HUES48 (cell line): ENCODE data around the gene CYB561D1.

Experiments used
- H3K27ac ChIP-seq: one replicate; pipeline ENCODE4 v1.7.0; 2013; ENCODE audit warnings: low read depth, low read length, inconsistent platforms
- H3K27me3 ChIP-seq: 2 replicates; pipeline ENCODE4 v1.6.1; 2013; ENCODE audit warnings: mild to moderate bottlenecking, low read length; ENCODE audit not compliant: control insufficient read depth, insufficient read depth
- H3K36me3 ChIP-seq: 2 replicates; pipeline ENCODE4 v1.6.1; 2013; ENCODE audit warnings: low read length; ENCODE audit not compliant: control insufficient read depth, insufficient read depth
- H3K4me1 ChIP-seq: 2 replicates; pipeline ENCODE4 v1.6.1; 2013; ENCODE audit warnings: mild to moderate bottlenecking, low read length; ENCODE audit not compliant: control insufficient read depth, insufficient read depth
- H3K4me3 ChIP-seq: 2 replicates; pipeline ENCODE4 v1.5.1; 2013; ENCODE audit warnings: mild to moderate bottlenecking, low read depth, low read length
- H3K9ac ChIP-seq: 2 replicates; pipeline ENCODE4 v1.6.1; 2013; ENCODE audit warnings: mild to moderate bottlenecking, low read depth, low read length, moderate library complexity
- H3K9me3 ChIP-seq: 2 replicates; pipeline ENCODE4 v1.6.1; 2013; ENCODE audit warnings: low read length; ENCODE audit not compliant: control insufficient read depth, insufficient read depth

CYB561D1 gene

DNA sequence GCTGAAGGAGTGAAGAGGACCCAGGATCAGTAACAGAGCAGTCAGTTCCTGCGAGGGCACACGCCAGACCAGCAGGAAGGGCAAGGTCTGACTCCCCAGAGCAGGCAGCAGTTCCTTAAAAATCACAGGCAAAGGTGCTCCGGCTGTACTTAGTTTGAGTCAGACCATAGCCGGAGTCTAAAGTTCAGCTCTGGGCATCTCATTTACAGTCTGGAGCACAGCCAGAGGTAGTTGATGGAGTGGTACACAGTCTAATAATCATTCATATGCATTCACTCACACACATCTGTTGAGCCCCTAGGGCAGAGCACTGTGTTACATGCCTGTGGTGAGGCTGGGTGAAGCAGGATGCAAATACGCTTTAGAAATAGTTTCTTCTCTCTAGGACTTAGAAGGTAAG lies 23.0 kb downstream of the CYB561D1 start:
- Histone ChIP-seq H3K27me3 (no peaks in the 10 kb centered on the region), H3K27ac (no peak overlapping the region), H3K36me3 (no peaks in the 10 kb centered on the region), H3K9ac (no peak overlapping the region), H3K4me1 (no peaks in the 10 kb centered on the region), H3K4me3 (no peak overlapping the region), H3K9me3 (no peaks in the 10 kb centered on the region)

DNA sequence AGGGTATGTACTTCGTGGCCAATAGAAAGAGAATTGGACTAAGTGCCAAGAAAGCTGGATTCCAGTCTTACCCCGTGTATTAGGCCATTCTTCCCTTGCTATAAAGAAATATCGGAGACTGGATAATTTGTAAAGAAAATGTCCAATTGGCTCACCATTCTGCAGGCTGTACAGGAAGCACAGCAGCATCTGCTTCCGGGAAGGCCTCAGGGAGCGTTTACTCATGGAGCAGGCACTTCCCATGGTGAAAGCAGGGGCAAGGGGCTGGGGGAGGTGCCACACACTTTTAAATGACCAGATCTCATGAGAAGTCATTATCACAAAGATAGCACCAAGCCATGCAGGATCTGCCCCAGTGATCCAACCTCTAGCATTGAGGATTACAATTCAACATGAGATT lies 23.4 kb downstream of the CYB561D1 start:
- Histone ChIP-seq H3K4me1 (no peaks in the 10 kb centered on the region), H3K27me3 (no peaks in the 10 kb centered on the region), H3K4me3 (no peak overlapping the region), H3K27ac (no peak overlapping the region), H3K36me3 (no peaks in the 10 kb centered on the region), H3K9ac (no peak overlapping the region), H3K9me3 (no peaks in the 10 kb centered on the region)

DNA sequence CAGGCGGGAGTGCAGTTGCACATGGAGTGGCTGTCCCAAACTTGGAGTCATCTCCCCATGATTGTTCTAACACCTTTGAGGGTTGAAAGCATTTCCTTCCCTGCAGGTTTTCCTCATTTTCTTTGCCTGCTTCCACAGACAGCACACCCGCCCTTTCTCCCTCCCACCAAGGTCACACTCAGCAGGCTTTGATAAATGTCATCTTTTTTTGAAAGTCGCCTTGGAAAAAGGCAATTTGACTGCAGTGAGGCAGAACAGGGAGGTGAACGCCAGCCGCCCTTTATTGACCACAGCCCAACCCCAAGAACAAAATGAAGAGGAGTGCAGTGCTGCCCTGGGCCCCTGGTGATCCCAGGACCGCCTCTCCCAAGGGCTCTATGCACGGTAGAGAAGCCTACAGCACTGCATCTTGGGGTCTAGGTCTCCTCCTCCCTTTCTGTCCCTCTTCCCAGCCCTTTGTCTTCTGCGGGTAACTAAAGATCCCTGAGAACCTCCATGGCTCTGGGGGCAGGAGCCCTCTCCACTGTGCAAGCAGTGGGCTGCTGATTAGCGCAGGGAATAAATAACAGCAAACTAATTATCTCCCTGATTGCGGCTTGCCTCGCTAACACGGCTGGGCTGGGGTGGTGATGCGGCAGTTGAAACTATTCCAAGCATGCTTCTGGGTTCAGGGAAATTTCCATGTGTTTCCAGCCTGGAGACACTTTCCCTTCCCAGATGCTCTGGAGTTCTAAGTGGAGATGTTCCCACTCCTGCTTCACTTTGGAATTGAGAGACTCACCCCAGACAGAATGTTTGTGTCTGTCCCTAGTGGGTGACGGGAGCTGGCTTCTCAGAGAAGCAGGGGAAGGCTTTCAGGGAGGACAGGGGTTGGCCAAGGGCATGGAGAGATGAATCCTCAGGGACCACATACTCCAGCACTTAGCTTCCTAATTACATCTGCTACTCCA lies 27.4 kb downstream of the CYB561D1 start:
- no peak overlapping the region for H3K9ac ChIP-seq

DNA sequence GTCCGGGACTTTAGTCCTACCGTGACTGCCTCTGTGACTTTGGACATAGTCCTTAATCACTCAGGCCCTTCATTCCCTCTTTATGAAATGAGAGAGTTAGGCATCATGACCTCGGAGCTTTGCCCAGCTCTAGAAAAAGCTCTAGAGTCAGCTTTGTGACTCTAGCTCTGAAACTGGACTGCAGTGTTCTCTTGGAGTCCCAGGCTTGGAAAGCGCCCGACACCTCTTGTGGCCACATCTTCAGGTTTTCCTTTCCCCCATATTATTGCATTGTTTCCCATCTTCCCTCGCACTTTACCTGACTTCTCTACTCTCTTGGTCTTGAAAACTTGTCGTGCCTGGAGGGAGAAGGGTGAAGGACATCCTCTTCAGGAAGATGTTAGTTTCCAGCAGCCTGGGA lies 28.1 kb downstream of the CYB561D1 start:
- Histone ChIP-seq H3K27me3 (no peaks in the 10 kb centered on the region), H3K36me3 (no peaks in the 10 kb centered on the region), H3K27ac (no peak overlapping the region), H3K4me1 (no peaks in the 10 kb centered on the region), H3K9me3 (no peaks in the 10 kb centered on the region), H3K4me3 (no peak overlapping the region), H3K9ac (no peak overlapping the region)

More for the DNA sequence above, 27.4 kb downstream of the CYB561D1 start:
- Histone ChIP-seq H3K4me3 (no peak overlapping the region), H3K4me1 (no peaks in the 10 kb centered on the region), H3K27ac (no peak overlapping the region), H3K9me3 (no peaks in the 10 kb centered on the region), H3K27me3 (no peaks in the 10 kb centered on the region), H3K36me3 (no peaks in the 10 kb centered on the region)

DNA sequence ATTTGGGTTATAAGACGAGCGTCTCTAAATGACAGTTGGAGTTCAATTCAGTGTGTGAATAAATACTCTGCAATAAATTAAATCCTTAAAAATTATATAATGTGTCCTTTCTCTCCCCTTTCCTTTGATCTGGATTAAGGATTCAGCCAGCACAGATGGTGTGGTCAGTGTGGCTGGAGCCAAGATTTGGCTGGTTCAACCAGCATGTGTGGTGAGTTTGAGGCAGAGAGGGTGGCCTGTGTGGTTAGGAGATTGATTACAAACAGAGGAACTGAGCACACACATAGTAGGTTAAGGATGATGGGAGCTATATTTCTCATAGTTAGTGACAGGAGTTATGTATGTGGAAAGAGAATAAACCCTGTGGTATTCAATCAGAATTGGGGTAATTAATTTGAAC lies 29.8 kb downstream of the CYB561D1 start:
- Histone ChIP-seq H3K36me3 (no peaks in the 10 kb centered on the region), H3K9me3 (no peaks in the 10 kb centered on the region), H3K9ac (no peak overlapping the region), H3K4me3 (no peak overlapping the region), H3K4me1 (no peaks in the 10 kb centered on the region), H3K27ac (no peak overlapping the region), H3K27me3 (no peaks in the 10 kb centered on the region)

DNA sequence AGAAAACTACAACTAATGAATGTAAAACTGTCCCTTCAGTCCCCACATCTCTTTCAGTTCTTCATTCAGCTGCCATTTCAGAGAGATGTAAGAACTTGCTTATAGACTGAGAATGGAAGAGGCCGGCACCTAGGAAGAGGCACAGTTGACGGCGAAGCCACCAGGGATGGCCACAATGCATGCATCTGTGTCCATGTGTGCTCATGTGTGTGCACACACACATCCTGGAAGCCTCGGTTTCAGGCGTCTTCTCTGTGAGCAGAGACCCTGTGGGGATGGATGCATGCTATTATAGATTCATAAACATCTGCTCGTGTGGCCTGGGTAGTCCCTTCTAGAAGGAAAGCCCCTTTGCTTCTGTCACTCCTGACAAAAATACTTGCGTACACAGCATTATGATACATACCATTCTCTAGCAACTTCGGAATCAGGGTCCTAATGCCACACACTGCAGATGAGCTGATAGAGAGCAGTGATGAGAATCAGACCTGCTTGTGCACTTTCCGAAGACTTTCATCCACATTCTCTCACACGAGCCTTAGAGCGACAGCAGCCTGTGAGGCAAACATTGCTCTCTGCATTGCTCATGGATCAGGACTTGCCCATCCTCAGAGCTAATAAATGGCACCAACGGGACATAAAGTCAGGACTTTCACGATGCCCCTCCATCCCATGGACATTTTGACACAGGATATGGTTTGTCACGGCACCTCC lies 33.4 kb downstream of the CYB561D1 start:
- Histone ChIP-seq H3K27ac (no peak overlapping the region), H3K9me3 (no peaks in the 10 kb centered on the region), H3K27me3 (no peaks in the 10 kb centered on the region), H3K4me3 (no peak overlapping the region), H3K36me3 (no peaks in the 10 kb centered on the region), H3K4me1 (0 out of 2 replicates have a peak, but pooled peaks cover 3% of the 10 kb centered on the region), H3K9ac (no peak overlapping the region)

DNA sequence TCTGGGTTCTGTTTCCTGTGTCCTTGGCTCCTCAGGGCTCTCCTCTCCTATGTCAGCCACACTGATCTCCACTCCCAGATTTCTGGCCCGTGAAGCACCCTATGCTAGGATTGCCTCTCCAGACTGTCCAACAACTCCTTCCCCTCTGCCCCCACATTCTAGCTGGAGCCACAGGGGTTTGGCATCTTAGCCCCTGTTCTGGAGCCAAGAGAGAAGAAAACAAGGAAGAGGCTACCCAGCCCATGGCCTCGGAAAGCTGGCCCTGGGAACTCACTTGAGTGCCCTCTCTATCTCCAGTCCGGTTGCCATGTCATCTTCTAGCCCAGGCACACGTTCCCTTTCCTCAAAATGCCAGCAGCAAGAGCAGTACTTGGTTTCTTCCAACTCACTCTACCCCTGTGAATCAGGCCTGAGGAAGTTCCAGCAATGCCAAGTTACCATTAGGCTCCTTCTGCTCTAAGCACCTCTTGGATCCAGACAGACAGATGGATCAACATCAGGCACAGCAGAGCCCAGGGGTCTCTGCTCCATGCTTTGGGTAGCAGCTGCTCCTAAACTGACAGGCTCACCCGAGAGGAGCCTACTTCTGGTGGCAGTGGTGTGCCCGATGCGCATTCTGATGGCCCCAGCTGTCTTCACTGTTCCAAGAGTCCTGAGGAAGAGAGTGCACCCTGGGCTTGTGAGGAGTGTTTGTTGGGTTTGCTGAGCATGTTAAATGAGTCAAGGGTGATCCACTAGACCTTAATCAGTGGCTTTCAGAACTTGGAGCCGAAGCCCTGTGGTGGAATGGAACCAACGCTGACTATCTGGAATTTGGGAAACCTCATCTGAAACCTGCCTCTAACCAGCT lies 34.2 kb downstream of the CYB561D1 start:
- Histone ChIP-seq H3K9ac (no peak overlapping the region), H3K36me3 (no peaks in the 10 kb centered on the region), H3K4me1 (peaks cover 6% of the 10 kb centered on the region; the same call in 1 of the 2 replicates), H3K27ac (no peak overlapping the region), H3K4me3 (no peak overlapping the region), H3K9me3 (no peaks in the 10 kb centered on the region), H3K27me3 (no peaks in the 10 kb centered on the region)

DNA sequence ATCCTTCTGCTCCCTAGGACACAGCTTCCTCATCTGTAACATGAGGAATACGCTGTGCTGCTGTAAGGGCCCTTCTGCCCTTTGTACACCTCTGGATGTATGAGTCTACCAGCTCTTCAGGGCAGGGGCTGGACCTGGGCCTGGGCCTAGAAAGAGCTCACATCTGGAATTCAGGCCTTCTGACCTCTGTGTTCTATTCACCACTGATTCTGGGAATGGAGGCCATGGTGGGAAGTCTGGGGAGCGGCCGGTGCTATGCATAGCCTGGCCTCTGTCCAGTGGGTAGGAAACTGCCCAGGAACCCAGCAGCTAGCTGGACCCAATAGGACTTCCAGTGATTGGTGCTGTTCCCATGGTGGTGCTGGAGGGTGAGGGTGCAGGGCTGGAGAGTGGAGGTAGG lies 34.8 kb downstream of the CYB561D1 start:
- Histone ChIP-seq H3K4me1 (peaks cover 6% of the 10 kb centered on the region; the same call in 1 of the 2 replicates), H3K4me3 (no peak overlapping the region), H3K36me3 (no peaks in the 10 kb centered on the region), H3K9ac (no peak overlapping the region), H3K27me3 (no peaks in the 10 kb centered on the region), H3K27ac (no peak overlapping the region), H3K9me3 (no peaks in the 10 kb centered on the region)

DNA sequence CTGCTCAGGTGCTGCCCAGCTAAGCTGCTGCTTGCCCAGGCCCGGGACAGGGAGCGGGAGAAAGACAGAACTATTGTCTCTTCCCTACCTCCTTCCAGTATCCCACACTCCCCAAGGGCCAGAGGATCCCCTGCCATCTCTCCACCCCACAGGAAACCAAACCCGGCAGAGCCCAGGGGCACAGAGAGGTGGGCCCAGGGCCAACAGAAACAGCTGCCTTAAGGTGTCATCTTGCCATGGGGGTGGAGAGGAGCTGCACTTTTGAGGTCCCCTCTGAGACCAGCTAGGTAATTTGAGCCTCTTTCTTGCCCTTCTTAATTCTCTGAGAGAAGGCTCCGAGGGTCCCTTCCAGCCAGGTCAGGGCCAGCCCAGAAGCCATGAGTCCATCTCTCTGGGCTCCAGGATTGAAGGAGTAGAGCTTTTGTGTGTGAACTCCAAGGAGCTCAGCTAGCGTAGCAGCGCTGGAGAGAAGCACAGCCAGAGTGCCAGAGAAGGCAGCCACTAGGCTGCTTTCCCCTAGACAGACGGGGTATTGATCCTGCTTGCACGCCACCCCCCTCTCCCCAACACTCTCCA lies 36.1 kb downstream of the CYB561D1 start:
- Histone ChIP-seq H3K4me3 (no peak overlapping the region), H3K27me3 (no peaks in the 10 kb centered on the region), H3K36me3 (no peaks in the 10 kb centered on the region), H3K4me1 (peaks cover 6% of the 10 kb centered on the region; the same call in 1 of the 2 replicates), H3K9ac (no peak overlapping the region), H3K9me3 (no peaks in the 10 kb centered on the region), H3K27ac (no peak overlapping the region)

DNA sequence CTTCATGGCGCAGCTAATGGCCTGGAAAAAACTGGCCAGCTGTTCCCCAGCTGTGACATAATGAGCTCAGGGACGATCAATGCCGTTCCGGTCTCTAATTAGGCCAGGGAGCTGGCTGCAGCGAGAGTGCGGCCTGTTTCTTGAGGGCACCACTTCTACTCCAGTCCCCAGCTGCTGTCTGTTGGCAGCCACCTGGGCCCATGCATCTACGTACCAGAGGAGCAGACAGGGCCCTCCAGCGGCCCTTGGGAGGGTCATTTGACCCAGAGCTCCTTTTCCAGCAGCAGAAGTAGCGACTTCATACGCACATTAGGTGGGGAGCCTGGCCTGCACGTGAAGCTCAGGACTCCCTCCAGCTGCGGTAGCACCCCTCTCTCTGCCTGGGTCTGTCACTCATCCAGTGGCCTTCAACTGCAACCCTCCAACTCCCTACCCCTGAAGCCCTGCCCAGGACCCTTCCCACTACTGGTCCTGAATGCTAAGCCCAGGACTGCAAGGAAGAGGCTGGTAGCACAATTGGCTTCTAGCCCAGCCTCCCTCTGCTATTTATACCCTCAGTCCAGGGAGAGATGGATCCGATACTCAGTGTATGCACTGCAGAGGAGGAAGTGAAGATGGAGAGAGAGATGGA lies 36.7 kb downstream of the CYB561D1 start:
- H3K36me3 ChIP-seq = no peaks in the 10 kb centered on the region
- H3K4me3 ChIP-seq = no peak overlapping the region
- H3K9ac ChIP-seq = no peak overlapping the region
- H3K9me3 ChIP-seq = no peaks in the 10 kb centered on the region
- peaks cover 6% of the 10 kb centered on the region; the same call in 1 of the 2 replicates for H3K4me1 ChIP-seq
- no peak overlapping the region for H3K27ac ChIP-seq
- no peaks in the 10 kb centered on the region for H3K27me3 ChIP-seq
